Kasumi-1 (cell line): ENCODE measurements around the gene ACTN4.

Experiments used
- DNase-seq, 2 experiments: peaks; one replicate each; lab custom pipeline; 2025; lab: John Stamatoyannopoulos, UW

Gene ACTN4

DNA sequence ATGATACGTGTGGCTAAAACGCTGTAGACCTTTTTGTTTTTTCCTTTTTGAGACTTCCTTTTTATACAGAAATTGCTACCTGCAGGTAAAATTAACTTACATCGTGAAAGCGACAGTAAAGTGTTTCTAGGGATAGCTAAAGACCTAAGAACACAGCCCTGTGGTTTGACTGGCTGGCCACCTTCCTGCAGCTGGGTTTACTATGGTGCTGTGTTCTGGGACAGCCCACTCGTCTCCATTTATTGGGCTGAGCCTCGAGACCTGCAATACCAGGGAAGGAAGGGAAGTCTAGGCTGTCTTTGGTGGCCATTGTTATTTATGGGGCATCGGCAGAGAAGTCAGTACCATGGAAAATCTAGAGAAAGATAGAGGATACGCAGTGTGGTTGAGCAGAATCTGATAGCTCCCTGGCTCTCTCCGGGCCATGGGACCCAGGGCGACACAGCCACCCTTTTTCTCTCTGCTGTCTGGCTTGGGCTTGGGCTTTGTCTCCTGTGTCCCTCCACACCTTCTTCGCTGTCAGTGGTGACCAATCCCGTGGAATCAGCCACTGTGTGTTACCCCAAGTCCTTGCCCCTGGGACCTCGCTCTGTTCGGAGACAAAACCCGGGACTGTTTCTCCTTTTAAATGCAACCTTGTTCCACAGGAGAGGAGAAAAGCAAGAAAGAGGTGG, 30.9 kb downstream of the ACTN4 start:
- DNase-seq = no peak

DNA sequence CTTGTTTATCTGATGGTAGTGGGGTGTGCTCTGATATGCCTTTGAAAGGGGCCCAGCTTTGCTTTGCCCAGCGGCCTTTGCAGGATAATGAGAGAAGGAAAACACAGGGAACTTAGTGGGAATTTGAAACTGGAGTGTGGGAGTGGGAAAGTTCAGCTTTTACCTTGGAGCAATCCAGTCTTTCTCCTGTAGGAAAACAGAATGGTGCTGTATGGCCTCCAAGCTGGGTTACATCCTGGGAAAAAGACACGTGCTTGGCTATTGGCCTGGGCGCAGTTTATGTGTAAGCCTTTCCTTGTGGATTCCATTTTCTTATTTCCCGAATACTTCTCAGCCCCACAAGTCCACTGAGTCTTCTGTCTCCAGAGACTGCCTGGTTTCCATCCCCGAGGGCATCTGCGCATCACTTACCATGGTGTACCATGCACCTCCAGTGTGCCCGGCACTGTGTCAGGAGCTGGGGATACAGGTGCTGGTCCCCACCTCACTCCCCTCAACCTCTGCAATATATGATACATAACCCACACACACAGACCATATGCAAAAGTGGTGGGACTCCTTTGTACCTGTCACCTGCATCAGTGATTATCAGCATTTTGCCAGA, 31.5 kb downstream of the ACTN4 start:
- no peak for DNase-seq

DNA sequence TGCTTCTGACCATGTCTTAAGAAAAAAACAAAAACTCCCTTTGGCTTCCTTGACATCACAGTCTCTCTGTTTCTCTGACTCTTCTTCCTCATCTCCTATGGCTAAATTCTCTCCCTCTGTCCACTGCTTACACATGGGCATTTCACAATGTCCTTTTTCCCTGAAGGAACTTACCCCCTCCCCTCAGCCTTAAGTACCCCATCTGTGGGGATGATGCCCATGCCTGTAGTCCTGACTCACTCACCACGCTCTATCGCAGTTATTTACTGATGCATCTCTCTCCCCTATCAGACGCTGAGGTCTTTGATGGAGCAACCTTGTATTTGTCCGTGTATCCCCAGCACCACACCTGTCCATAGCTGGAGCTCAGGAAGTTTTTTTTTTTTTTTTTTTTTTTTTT, 32.4 kb downstream of the ACTN4 start:
- no peak for DNase-seq

DNA sequence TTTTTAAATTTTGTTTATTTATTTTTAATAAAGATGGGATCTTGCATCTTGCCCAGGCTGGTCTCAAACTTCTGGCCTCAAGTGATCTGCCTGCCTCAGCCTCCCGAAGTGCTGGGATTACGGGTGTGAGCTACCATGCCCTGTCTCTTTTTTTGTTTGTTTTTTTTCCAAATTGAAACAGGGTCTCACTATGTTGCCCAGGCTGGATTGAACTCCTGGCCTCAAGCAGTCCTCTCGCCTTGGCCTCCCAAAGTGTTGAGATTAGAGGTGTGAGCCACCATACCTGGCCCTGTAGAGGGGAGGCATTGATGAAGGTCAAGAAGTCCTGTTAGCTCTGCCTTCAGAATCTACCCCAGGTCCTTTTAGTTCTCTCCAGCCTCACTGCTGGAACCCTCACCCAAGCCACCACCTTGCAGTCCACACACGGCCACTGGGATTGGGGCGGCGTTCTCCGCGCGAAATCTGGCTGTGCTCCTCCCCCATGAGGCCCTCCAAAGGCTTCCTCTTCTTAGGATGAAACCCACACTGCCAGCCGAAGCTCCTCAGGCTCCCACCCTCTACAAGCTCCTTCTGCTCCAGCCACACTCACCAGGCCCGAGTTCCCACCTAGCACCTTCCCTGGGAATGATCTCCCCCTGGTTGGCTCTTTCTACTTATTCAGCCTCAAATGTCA, 34.9 kb downstream of the ACTN4 start:
- DNase-seq = no peak

DNA sequence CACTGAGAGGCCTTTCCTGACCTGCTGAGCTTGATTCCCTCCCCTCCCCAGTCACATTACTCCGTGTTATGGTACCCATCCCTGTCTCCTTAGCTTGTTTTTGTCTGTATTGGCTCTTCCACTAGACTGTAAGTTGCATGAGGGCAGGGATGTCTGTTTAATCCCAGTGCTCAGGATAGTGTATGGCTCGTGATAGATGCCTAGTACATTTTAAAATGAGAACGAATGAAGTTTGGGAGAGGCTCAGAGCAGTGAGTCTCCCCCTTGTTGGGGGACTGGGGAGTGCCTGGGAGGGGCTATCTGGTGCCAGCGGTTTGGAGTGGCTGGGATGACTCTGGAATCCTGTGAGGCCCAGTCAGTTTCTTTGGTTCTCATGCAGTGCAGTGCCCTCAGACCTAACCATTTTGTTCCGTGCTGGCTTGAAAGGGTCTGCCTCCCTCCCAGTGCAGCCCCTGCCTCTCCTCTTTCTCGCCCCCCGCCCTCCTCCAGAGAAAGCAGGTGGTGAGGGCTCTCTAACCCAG, 35.5 kb downstream of the ACTN4 start:
- no peak for DNase-seq

DNA sequence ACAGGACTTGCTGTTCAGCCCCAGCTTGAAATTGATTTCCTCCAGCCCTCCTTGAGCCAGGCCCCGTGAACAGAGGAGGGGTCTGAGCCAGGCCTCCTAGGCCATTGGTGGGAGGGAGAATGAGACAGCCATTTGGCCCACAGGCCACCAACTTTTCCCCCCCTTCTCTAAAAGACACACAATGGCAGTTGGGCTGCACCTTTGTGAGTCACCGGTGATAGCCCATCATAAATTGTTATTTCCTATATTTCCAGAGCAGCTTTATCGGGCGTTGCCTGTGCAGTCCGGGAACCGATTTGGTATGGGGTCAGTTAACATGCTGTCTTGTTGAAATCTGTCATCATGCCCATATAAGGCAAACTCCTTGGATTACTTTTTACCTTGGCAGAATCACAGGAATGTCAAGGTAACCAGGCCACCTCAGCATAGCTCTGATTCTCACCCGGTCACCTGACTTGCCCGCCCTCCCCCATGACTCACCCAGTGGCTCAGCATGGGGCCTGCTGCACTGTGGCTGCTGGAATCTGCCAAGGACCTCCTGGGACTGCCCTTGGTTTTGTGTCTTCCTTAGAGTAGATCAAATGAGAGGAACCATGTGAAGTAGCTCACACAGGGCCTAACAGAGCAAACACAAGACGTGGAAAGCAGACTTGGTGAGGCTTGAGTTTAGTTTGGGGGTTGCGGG, 36.1 kb downstream of the ACTN4 start:
- peak; percentile 5 to 14 for DNase-seq

DNA sequence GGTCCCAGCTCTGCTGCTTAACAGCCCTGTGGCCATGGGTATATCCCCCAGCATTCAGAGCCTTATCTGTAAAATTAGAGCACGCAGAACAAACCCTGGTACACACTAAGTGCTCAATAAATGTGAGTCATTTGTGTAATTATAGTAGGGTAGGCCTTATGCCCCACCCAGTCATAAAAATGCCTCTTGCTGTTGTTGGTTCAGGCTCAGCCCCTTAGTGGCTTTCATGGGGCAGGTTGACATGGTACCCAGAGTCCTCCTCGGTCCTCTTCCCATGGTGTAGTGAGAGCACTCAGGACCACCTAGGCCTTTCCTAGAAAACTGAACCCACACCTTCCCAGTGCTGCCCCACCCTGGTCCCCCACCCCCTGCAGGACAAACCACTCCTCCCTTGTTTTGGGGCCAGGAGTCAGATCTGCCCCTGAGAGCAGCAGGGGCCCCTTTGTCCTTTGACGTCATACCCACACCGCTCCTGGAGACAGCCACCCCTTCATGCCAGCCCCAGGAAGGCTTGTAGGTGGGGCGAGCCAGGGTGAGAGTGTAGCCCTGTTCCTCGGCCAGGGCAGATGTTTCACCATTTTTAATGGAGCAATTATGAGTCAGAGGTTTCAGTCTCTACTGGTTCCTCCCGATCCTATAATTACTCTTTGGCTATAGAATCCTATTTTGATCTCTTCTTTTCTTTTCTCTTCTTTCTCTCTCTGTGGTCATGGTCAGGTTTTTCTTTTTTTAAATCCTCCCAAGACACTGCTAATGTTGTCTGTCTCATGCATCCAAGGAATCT, 36.8 kb downstream of the ACTN4 start:
- DNase-seq = no peak

DNA sequence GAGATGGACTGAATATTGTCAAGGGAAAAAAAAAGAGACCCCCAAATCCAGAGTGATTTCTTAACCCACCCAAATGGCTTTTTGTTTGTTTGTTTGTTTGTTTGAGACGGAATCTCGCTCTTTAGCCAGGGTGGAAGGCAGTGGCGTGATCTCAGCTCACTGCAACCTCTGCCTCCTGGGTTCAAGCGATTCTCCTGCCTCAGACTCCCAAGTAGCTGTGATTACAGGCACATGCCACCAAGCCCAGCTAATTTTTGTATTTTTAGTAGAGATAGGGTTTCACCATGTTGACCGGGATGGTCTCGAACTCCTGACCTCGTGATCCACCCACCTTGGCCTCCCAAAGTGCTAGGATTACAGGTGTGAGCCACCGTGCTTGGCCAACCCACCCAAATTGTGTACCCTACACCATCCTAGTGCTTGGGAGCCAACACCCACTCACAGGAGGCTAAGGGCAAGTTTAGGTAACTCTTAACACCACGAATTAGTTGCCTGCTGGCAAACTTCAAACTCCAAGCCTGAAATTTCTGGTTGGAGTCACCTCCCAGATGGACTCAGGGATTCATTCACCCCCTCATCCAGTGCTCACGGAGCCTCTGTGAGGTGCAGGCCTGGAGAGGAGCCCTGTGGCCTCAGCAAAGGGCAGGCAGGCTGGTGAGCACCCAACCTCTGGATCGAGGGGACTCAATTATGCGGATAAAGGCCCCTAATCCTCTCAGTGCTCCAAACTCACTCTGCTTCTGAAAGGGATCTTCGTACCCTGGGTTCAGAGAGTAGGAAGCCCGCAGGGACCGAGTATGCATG, 37.6 kb downstream of the ACTN4 start:
- DNase-seq = no peak

DNA sequence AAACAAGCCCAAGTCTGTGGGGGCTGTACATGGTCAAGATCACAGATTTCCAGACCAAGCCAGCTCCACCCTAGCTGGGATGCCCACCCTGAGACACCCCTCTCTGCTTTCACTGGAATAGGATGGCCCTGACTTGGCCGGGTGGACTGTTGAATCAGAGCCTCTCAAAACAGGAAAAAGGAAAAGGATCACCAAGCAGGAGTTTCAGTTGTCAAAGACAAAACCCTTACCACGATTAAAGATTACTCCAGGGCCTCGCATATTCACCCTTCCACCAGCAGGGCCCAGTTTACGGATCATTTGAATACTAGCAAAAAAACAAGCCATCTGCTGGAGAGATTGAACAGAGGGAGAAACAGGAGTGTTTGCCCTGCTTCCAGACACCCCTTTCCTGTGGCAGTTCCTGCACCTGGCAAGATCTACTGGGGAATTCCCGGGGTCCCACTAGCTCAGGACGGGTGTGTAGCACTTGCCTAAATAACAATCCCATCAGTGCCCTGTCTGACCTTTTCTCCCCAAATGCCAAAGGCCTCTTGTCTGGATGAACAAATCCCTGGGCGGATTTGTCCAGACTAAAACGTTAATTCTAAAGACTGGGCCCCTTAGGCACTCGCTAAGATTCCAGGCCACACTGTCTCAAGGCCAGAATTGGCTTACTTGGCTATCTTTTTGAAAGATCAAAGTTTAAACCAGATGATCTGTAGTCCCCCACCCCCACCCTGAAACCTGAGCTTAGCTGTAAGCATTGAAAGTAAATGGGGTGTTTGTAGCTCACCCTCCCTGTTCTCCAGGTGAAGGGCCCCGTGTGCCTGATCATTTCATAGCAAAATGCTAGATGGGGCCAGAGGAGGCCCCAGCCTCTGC, 38.4 kb downstream of the ACTN4 start:
- DNase-seq = peak; percentile 27 to 37

DNA sequence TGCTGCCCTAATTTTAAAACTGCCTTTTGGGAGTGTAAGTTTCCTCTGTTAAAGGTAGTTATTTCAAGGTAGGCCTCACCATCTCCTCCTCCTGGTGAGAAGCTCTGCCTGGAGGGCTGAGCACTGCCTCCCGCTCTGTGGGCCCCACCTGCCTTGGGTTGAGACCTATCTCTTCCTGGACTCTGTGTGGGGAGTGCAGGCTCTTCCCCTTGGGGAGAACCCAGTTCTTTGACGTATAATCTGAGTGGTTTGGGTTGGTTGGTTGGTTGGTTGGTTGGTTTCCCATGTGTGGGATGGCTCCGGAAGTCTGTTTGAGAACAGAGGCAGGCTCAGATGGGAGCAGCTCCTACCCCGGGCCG, 39.1 kb downstream of the ACTN4 start:
- DNase-seq = peak; percentile 33 to 41

DNA sequence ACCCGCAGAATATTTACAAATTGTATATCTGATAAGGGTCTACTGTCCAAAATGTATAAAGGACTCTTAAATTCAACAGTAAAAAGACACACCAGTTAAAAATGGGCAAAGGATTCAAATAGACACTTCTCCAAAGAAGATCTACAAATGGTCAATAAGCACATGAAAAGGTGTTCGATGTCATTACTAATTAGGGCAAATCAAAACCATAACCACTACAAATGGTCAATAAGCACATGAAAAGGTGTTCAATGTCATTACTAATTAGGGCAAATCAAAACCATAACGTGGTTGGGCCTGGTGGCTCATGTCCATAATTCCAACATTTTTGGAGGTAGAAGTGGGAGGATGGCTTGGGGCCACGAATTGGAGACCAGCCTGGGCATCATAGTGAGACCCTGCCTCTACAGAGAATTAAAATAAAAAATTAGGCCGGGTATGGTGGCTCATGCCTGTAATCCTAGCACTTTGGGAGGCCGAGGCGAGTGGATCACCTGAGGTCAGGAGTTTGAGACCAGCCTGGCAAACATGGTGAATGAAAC, 40.5 kb downstream of the ACTN4 start:
- DNase-seq = no peak

DNA sequence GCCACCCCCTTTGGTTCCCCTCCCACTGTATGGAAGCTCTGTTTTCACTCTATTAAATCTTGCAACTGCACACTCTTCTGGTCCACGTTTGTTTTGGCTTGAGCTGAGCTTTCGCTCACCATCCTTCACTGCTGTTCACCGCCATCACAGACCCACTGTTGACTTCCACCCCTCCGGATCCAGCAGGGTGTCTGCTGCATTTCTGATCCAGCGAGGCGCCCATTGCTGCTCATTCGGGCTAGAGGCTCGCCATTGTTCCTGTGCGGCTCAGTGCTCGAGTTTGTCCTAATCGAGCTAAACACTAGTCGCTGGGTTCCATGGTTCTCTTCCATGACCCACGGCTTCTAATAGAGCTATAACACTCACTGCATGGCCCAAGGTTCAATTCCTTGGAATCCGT, 42.7 kb downstream of the ACTN4 start:
- no peak for DNase-seq

DNA sequence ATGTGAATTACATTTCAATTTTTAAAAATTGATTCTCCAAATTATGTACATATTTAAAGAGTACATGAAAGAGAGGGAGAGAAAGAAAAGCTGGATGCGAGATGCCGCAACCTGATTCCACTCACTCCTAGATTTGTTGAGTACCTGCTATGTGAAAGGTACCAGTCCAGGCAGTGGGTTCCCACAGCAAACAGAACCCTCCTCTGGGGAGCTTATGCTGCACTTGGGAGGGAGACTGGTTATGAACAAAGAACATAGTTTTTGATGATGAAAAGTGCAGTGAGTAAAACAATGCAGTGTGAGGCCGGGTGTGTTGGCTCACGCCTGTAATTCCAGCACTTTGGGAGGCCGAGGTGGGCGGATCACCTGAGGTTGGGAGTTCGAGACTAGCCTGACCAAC, 43.4 kb downstream of the ACTN4 start:
- no peak for DNase-seq

DNA sequence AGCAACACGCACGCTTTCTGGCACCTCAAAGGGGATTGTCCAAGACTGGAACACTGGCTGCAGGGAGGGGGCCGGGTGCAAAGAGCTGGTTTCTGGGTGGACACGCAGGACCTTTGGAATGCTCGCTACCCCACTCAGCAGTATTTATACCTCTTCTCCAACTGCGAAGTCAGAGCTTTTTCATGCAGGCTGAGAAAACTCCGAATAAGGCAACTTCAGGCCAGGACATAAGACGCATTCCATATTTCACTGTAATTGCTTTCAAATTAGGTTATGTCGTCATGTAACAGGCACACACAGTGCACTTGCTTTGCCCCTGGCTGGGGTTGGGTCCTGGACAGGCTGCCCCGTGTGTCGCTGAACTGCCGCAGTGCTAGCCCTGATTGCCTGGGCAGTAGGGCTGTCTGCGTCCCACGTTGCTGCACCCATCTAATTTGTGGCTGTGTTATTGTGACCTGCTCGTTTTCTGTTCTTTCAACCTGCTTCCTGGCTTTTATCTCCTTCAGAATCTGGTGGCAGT, 44.5 kb downstream of the ACTN4 start:
- no peak for DNase-seq

DNA sequence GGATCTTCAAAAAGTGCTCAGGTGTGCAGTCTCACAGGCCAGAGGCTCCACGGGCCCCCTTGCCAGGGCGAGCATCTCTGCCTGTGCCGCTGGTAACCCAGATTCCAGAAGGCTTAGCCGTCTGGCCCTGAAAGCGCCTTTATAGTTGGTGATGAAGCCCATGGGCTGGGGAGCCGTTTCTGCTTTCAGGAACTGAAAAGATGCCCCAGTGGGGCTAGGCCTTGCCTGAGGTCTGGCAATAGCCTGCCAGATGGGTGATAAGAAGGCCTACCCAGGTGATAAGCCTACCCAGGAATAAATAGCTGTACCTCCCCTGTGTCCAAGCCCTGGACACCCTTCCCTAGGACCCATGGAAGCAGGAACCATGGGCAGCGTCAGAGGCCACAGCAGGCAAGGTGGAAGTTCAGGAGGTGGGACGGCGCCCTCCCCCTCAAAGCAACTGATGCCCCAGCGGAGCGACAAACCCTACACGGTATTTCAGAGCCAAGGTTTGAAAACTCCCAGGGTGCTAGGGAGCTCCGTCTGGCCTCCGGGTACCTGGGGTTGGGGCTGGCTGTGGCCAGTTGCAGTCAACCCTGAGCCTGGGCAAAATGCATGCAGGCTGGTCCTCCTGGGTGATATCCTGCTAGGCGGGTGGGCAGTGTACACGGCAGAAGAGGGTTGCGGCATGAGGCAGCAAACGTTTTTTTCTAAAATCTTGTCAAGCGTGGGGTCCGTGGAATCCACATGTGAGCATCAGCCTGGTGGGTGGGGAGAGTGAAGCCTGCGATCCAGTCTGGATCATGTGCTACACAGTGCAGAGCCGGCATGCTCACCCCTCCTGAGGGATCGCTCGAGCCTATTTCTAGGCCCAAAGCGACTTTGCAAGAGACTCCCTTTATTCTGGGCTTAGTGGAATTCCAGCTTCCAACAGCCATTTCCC, 45.3 kb downstream of the ACTN4 start:
- DNase-seq = no peak

DNA sequence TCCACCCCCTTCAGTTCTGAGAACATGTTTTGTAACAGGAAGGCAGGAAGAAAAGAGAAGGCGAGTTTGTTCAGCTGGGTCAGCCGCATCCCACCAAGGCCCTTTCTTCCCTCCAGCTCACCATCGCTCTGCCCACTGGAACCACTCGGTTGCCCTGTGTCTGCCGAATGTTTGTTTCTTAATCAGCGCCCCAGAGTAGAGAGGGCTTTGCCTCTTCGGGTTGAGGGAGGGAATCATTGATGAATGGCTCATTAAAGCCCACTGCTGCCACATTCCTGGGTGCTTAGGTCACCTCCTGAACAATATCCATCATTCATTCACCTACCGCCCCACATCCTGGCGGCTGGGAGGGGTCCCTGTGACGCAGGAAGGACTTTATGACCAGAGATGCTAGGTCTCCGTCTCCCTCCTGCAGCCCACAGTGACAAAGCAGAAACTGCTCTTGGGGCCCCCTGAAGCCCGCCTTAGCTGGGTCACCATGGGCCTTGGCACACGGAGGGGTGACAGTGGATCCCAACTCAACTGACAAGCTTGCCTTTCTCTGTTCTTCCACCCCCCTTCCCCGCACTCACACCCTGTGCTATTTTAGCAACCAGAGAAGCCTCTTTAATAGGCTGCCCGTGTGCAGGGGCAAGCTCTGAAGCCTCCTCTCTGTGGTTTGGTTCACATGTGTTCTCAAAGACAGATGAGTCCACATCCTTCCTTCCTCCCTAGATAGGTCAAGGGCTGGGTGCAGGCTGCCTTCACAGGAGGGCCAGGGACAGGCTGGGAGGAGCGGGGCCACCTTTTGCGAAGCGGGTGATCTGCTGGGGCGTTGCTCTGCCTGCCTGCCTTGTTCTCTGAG, 46.2 kb downstream of the ACTN4 start:
- DNase-seq = peak; percentile 89 to 93

DNA sequence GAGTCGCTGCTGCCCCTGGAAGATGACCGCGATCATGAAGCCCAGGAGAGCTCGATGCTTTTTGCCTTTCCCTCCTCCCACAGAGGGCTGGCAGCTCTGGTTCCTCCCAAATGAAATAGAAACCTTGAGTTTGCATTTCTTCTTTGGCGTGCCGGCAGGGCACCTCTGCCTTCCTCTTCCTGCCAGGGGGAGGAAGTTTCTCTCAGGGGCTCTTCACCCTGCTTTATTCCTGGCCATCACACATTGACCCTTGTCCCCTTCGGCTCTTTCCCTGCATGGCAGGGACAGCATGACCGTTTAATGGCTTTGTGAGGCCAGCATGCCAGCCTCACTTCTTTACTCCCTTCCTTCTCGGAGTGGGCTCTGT, 47.9 kb downstream of the ACTN4 start:
- DNase-seq = peak; percentile 5 to 14
